Left ventricle myocardium inferior (tissue), 1 donor: ENCODE measurements around the gene NR6A1. TPM values are rescaled to one million over a fixed set of nuclear protein-coding genes. Genes with fewer than 3 reads are reported as not detected.
A peak's percentile ranks its signal among the peaks of the same experiment; 100 is the strongest.
"Not testable (repeated sequence)": the region's sequence is repeated elsewhere in the genome, so short reads cannot be mapped to it uniquely, and the experiment has no call there.

Experiments
- DNase-seq: peaks from one replicate; pipeline ENCODE4 v3.0.0-alpha.2; 2020
- H3K27ac ChIP-seq: fragments of 200-600 bp; replicated peaks from 2 replicates; pipeline ENCODE4 v1.8.0; 2021
- H3K27me3 ChIP-seq: fragments of 200-600 bp; 2 replicates; pipeline ENCODE4 v1.8.0; 2021; ENCODE audit warnings: low read depth
- H3K36me3 ChIP-seq: fragments of 200-600 bp; 2 replicates; pipeline ENCODE4 v1.8.0; 2021
- H3K4me1 ChIP-seq: fragments of 200-600 bp; 2 replicates; pipeline ENCODE4 v1.8.0; 2021
- H3K4me3 ChIP-seq: fragments of 200-600 bp; 2 replicates; pipeline ENCODE4 v1.8.0; 2021; ENCODE audit warnings: mild to moderate bottlenecking, moderate library complexity
- H3K9me3 ChIP-seq: fragments of 200-600 bp; replicated peaks from 2 replicates; pipeline ENCODE4 v1.8.0; 2021
- intact Hi-C: fragments of 100-400 bp; cut with micrococcal nuclease; formaldehyde crosslinking; loops from one replicate; pipeline ENCODE4 v1.11.0; 2022
- total RNA-seq: library from RNA; stranded (reverse); fragmentation: NEBNext Ultra II Directional; extraction: Animal tissue kit (Norgen Biotek cat#: 25700); gene quantifications from one replicate; pipeline ENCODE4 v1.2.1, GENCODE V29; 2021
- TF ChIP-seq, protein P1 (sequence below): fragments of 200-600 bp; IDR thresholded peaks from 2 replicates; pipeline ENCODE4 v1.8.0; 2021; ENCODE audit warnings: antibody characterized with exemption, mild to moderate bottlenecking, borderline replicate concordance
- donor health status: DM: no; HTN: yes; CAD: no; lungs with severe emphysema.

The NR6A1 gene
- total RNA-seq, 1 donor from 2014 or later = 1.0 TPM

DNA sequence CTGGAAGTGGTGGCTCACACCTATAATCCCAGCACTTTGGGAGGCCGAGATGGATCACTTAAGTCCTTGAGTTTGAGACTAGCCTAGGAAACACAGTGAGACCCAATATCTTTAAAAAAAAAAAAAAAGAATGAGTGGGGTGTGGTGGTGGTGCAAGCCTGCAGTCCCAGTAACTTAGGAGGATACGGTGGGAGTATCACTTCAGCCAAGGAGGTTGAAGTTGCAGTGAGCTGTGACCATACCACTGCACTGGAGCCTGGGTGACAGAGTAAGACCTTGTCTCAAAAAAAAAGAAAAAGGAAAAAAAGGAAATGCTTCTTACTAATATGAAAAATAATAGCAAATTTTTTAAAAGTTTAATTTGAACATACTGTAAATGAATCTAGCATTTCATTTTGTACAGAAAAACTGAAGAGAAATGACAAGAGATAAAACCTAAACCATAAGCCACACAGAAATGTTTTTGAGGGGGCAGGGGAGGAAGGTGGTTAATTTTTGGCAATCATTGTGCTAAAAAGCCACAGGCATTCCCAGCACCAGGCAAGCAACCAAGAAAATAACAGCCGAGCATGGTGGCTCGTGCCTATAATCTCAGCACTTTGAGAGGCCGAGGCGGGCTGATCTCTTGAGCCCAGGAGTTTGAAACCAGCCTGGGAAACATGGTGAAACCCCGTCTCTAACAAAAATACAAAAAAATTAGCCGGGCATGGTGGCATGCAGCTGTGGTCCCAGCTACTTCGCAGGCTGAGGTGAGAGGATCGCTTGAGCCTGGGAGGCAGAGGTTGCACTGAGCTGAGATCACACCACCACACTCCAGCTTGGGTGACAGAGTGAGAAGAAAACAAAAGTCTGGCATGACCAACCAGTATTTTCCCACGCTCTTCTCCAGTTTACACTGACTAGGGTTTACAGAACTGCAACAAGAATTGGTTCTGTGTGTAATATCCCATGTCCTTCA is 149.5 kb downstream of the NR6A1 start:
- Histone ChIP-seq H3K27me3 (no peaks in the 10 kb centered on the region), H3K27ac (no peak overlapping the region), H3K4me1 (peaks cover 18% of the 10 kb centered on the region), H3K9me3 (no peaks in the 10 kb centered on the region), H3K36me3 (no peaks in the 10 kb centered on the region), H3K4me3 (no peak overlapping the region)
- no peak for DNase-seq
- TF ChIP-seq, protein P1, sequence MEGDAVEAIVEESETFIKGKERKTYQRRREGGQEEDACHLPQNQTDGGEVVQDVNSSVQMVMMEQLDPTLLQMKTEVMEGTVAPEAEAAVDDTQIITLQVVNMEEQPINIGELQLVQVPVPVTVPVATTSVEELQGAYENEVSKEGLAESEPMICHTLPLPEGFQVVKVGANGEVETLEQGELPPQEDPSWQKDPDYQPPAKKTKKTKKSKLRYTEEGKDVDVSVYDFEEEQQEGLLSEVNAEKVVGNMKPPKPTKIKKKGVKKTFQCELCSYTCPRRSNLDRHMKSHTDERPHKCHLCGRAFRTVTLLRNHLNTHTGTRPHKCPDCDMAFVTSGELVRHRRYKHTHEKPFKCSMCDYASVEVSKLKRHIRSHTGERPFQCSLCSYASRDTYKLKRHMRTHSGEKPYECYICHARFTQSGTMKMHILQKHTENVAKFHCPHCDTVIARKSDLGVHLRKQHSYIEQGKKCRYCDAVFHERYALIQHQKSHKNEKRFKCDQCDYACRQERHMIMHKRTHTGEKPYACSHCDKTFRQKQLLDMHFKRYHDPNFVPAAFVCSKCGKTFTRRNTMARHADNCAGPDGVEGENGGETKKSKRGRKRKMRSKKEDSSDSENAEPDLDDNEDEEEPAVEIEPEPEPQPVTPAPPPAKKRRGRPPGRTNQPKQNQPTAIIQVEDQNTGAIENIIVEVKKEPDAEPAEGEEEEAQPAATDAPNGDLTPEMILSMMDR = no peak
- intact Hi-C loops = no loop called here

DNA sequence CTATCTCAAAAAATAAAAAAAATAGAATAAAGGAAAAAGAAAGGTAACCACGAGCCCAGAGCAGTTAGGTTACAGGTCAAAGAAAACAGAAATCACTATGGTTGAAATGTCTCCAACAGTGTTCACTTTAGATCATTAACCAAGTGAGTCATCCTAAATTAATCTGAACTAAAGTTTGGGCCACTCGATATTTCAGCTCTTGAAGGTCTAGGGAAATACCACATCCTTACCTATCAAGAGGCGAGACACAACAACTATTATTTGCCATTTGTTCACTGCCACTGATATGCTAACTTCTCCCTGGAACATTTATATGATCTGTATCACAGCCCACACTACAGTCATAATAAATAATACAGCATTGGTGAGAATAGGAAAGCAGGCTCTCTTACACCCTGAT is 152.6 kb downstream of the NR6A1 start:
- H3K27me3 ChIP-seq = no peaks in the 10 kb centered on the region
- no peaks in the 10 kb centered on the region for H3K9me3 ChIP-seq
- intact Hi-C loops = no loop called here
- H3K4me3 ChIP-seq = no peak overlapping the region
- TF ChIP-seq, protein P1 = no peak
- peaks cover 13% of the 10 kb centered on the region for H3K4me1 ChIP-seq
- no peaks in the 10 kb centered on the region for H3K36me3 ChIP-seq
- DNase-seq = no peak
- H3K27ac ChIP-seq = no peak overlapping the region

DNA sequence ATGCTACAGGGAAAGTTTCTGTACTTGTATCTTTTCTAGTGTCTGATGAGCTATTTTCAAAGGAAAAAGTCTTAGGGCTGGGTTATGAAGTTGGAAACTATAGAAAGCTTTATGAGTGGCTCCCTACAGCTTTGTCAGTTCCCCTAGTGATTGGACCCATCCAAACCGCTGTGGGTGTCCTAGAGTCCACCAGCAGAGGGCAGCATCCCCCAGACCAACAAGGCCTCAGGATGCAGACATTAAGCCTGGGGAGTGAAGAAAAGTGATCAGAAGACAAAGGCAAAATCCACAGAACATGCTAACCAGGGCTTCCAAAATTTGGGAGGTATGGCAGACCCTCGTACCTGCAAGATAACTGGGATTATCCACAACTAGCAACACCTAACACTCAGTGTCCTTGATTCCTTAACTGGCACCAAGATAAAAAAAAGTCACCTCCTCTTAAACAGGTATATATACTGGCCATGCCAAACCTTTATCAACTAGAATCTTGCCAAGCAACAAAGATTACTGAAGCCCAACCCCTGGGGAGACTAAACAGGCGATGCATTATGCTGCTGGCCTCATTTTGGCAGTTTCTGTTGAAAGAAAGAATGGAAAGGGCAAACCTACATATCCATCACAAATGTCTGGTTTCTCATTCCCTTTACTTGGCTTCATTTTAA is 153.5 kb downstream of the NR6A1 start:
- DNase-seq = peak; percentile 73
- TF ChIP-seq, protein P1 = peak; percentile 91
- Histone ChIP-seq H3K9me3 (no peaks in the 10 kb centered on the region), H3K27me3 (no peaks in the 10 kb centered on the region), H3K4me3 (no peak overlapping the region), H3K4me1 (peaks cover 6% of the 10 kb centered on the region), H3K36me3 (no peaks in the 10 kb centered on the region), H3K27ac (no peak overlapping the region)
- intact Hi-C loops = loop anchor here (2.0 kb wide), 1 partner anchor 93 kb away; no protein-coding TSS in a partner anchor

DNA sequence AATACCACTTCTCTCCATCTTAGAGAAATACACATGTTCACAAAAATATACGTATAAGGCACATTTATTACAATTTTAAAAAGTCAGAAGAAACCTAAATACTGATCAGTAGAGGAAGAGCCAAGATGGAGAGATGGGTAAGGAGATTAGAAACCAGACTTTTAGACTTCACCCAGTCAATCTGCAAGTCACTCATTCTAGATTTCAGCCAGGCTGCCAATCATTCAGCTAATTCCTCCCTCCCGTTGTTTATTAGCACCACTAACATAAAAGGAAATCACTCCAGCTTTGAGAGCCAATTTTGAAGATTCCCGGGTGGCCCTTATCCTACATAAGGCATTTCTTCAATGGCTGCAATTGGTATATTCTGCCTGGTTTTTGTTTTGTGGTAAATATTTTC is 154.2 kb downstream of the NR6A1 start:
- Histone ChIP-seq H3K36me3 (no peaks in the 10 kb centered on the region), H3K27ac (no peak overlapping the region), H3K9me3 (no peaks in the 10 kb centered on the region), H3K4me3 (no peak overlapping the region), H3K4me1 (peaks cover 4% of the 10 kb centered on the region), H3K27me3 (no peaks in the 10 kb centered on the region)
- TF ChIP-seq, protein P1 = no peak
- intact Hi-C loops = loop anchor here (2.0 kb wide), 1 partner anchor 94 kb away; no protein-coding TSS in a partner anchor
- DNase-seq = no peak

DNA sequence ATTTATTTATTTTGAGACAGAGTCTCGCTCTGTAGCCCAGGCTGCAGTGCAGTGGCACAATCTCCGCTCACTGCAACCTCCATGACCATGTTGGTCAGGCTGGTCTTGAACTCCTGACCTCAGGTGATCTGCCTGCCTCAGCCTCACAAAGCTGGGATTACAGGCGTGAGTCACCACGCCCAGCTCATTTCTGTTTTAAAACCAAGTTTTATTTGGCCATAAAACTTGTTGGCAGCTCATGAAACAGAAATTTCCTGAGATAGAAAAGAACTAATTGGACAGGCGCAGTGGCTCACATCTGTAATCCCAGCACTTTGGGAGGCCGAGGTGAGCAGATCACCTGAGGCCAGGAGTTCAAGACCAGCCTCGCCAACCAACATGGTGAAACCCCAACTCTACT is 155.3 kb downstream of the NR6A1 start:
- not testable (repeated sequence) for H3K4me3 ChIP-seq, H3K27me3 ChIP-seq, H3K9me3 ChIP-seq, DNase-seq, H3K36me3 ChIP-seq, H3K27ac ChIP-seq, H3K4me1 ChIP-seq
- intact Hi-C loops = loop anchor here (2.0 kb wide), 1 partner anchor 95 kb away; no protein-coding TSS in a partner anchor
